NCI-H1048 (cell line): ENCODE data around the gene KIAA1328.
"Not testable (repeated sequence)": the region's sequence is repeated elsewhere in the genome, so short reads cannot be mapped to it uniquely, and the experiment has no call there.

Source experiments
- DNase-seq: peaks from one replicate; lab custom pipeline; 2025; lab: John Stamatoyannopoulos, UW

Gene KIAA1328

DNA sequence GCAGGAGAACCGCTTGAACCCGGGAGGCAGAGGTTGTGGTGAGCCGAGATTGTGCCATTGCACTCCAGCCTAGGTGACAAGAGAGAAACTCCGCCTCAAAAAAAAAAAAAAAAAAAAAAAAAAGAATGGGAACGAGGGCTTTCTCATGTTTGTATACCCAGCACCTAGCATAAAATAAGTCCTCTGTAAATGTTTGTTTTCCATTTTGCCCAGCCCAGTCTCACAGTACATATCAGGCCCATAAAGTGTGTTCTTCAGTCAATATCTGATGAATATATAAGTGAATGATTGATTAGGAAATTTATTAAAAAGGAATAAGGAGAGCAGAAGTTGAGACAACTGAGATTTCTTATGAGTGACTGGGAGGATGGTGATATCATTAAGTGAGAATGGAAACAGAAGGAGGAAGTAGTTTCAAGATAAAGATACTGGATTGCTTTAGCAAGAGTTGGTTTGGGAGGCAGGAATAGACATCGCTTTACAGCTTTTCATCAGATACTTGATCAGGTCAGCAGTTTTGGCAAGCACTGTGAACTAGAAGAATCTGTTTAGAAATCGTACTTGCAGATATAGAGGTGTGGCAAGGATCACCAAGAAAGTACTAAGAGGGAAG is 327.5 kb downstream of the KIAA1328 start:
- no peak for DNase-seq

DNA sequence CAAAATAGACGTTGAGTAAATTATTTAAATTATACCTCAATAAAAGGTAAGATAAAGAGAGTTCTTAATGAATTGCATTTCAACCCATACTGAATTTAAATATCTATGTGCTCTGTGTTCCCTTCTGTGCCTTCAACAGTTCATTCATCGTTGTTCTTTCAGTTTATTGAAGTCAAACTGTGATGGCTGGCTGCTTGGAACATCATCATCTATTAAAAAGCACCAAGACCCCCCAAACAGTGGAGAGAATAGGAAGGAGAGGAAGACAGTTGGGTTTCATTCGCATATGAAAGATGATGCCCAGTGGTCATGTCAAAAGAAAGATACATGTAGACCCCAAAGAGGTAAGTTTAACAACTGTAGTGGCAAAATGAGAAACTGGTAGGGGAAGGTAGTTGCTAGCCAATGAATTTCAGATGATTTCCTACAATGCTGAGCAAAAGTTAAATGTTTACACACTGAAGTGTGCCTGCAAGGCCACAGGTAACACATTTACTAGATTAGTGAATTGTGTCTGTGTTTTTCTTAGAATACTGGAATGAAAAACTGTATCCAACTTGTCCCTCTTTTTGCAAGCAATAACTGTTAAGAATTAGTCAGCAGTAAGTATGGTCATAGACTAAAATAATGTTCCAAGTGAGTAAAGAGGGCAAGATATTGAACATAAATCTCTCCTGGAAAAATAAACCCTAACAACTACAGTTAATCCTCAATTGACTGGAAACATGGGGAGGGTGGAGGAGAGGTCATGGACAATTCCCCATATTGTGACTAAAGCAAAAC is 331.3 kb downstream of the KIAA1328 start:
- DNase-seq: no peak

DNA sequence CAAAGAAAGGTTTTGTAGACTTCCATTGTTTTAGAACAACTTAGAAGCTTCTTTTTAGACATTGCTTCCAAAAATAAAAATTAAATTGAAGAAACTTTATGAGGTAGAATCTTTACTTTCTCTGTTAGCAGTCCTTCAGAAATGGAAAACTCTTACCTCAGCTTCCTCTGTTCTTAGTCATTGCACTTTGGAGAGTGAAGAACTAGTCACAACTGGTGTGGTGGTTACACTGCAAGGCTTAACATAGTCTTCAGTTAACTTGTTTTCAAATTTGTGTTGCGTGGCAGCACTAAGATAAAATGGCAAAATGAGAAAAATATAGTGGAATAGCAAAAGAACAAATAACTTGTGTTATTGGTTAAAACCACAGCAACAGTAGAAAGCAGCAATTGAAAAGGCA is 332.6 kb downstream of the KIAA1328 start:
- no peak for DNase-seq

DNA sequence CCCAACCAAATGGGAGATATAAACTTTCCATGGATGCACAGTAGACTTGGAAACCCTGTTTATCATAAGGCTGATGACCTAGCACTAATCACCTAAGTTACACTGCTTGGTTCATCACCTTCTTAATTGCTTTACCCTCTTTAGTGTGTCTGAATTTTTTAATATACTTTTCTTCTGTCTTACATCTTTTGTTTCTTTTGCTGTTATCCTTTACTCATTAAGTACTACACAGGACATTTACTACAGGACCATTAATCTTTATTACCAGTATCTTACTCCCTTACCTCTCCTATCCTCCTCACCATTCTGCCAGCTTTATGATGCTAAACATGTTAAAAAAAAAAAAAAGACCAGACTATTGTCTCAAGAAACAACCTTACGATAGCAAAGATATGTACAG is 333.6 kb downstream of the KIAA1328 start:
- DNase-seq: no peak

DNA sequence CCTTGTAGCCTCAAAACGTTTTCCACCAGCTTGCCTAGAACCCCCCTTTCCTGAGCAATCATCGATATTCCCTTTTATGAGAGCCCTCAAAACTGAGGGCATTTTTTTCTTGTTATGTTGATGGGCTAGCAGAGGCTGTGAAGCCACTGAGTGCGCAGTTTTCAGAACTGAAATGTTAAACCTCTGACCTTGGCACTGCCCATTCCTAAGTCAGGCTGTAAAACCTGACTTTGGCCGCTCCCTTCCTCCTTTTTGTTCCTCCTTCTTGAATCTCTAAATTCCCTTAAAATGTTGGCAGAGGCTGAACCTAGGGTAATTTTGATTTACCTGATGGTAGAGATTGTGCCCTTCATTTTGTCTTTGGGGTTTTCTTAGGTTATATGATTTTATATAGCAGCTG is 334.2 kb downstream of the KIAA1328 start:
- no peak for DNase-seq

DNA sequence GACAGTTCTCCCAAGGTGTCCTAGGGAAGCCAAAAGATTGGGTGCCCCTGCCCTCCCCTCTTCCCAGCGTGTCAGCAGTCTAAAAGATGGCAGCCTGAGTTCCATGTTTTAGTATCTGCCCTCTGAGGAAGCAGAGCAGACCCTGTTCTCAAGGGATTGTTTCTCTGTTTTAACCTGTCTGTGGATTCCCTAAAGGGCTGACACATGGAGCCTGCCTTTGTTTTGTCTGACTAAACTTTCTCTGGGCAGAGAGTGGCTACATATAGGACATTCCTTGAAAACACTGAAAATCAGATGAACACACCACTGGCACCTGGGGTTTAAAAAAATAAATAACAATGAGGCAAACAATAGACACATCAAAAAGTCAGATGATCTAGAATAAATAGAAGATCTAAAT is 337.6 kb downstream of the KIAA1328 start:
- no peak for DNase-seq

DNA sequence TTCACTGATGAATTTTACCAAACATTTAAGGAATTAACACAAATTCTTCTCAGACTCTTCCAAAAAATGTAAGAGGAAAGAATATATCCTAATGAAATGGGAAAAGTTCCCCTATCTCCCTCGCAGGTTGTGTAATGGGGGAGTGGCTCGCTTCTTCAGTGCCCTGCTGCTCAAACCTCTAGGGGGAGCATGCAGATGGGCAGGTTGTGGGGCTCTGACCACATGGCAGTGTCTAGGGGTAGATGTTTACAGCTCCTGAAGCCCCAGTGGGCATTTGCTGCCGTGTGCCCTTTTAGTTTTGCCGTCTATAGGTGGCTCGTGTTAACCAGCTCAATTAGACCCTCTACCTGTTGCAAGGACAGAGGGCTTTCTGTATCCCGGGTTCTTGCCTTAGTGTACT is 338.0 kb downstream of the KIAA1328 start:
- DNase-seq: not testable (repeated sequence)

DNA sequence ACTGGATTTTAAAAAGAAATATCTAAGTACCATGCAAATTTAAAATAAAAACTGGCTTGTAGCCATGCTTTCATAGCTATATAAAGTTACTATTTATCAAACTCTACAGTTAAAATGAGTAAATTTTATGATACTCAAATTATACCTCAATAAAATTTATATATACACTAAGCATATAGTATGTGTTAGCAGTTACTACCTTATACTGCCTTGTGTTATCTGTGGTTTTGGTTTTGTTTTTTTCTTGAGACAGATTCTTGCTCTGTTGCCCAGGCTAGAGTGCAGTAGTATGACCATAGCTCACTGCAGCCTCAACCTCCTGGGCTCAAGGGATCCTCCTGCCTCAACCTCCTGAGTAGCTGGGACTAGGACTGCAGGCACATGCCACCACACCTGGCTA is 342.1 kb downstream of the KIAA1328 start:
- no peak for DNase-seq

DNA sequence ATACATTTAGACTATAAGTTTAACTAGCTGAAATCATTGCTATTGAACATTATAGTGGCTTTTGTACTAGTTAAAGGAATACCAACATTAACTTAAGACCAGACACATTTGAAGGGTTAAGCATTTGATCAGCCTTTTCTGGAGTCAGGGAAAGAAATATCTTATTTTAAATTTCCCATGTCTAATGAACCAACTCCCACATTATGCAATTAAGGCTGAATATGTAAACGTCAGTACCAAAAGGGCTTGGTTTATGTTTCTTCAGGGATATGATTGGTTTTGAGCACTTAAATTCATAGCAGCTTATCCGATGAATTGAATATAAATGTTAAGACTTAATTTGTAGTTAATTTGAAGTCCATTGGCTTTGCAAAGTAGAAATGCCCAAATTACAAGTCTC is 344.5 kb downstream of the KIAA1328 start:
- no peak for DNase-seq

DNA sequence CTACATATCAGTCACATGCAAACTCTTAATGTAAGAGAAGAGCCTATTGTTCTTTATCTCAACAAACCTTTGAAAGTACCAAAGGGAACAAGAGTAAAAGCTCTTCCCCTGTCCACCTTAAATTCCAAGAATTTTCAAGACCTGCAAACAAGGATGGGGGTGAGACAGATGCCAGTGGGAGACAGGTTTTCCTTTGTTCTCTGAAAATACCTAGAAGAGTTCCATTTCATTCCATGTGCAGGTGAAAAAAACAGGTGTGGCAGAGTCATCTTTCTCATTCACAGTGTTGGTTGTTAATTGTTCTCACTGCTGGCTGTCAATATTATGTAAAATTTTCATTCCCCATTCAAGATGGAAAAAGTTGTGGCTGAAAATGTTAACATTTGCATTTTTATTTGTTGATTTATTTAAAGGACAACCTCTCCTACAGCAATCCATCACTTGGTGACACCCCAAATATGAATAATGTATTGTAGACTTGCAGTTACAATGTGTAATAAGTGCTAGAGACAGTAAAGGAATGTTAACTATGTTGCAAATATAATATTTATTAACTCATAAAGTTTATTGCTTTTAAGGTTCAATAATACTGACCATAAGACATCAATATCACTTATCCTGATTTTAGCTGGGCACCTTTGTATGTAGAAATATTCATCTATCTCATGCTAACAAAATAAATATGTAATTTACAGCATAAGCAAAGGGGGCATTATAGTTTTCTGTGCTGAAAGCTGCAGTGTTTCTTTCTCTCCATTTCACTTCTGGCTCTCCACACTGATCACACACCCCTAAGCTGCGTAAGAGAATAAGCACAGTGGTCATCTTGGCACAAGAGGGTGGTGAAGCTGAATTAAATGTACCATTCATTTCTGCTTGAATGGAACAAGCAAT is 347.0 kb downstream of the KIAA1328 start:
- DNase-seq: no peak

DNA sequence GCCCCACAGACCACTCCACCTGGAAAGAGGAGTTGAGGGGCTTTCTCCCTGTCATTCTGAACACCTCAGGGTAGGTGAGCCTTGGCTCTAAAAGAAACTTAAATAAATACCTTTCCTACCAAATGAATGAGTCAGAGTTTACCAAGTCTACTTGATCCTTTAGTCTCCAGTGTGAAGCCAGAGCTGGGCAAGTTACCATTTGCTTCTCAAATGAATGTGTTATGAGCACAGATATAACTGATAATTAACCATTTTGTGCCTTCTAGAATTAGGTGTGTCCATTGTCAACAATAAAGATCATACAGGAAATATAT is 347.7 kb downstream of the KIAA1328 start:
- DNase-seq: no peak

DNA sequence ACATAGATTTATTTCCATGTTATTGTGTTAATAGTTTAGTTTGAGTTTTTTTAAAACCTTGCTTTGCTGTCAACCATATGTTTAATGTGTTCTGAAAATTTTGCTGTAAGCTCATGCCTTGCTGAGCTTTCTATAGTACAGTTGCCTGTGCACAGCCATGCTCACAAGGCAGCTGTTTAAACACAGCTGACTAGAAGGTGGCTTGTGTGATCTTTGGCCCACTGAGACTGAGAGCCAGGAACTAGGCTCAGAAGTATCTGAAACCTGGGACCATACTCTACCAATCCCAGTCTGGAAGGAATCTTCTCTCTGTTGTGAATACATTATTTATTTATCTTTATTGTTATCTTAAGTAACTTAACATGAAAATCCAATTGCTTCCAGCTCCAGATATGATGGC is 350.5 kb downstream of the KIAA1328 start:
- no peak for DNase-seq

DNA sequence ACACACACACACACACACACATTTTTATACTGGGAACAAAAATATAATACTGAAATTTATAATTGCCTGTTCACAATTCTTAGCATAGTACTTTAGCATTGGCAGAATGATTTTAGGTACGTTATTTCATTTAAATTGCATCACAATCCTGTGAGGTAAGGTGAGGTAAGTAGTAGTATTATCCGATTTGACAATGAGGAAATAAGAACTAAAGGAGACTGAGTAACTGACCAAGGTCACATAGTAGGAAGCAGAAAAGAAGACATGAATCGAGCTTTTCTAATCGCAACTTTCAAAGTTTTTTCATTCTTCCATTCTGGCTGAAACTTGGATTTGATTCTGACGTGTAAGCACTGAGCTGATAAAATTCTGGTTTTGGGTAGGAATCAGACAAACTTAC is 351.2 kb downstream of the KIAA1328 start:
- DNase-seq: no peak

DNA sequence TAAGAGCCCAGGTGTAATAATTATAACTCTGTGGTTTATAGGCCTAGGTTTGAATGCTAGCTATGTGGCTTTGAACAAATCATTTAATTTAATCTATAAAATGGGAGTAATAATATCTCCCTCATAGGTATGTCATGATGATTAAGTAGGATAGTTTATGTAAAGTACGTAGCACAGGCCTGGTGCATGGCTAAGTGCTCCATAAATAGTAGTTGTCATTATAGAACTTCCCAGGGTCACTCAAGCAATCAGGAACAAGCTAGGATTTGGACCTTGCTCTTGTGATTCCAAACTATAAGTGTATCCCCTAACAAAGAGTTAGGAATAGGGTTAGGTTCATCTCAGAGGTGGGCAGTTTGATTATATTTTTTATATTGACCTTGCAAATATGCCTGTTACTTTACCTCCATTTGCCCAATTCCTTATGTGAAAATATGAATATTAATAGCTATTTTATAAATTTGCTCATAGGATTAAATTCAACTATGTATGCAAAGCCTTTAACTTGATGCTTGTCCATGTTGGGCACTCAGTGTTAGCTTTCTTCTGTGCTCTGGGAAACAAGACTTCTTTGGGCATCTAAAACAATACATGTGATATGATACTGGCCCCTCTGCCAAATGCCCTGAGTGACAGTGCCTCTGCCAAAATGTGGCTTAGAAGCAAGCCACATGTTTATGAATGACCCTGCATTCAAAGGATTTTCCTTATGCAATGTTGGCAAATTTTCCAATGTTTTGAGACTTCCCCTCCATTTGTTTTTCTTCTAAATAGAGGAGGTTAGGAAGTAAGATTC is 353.6 kb downstream of the KIAA1328 start:
- DNase-seq: no peak

DNA sequence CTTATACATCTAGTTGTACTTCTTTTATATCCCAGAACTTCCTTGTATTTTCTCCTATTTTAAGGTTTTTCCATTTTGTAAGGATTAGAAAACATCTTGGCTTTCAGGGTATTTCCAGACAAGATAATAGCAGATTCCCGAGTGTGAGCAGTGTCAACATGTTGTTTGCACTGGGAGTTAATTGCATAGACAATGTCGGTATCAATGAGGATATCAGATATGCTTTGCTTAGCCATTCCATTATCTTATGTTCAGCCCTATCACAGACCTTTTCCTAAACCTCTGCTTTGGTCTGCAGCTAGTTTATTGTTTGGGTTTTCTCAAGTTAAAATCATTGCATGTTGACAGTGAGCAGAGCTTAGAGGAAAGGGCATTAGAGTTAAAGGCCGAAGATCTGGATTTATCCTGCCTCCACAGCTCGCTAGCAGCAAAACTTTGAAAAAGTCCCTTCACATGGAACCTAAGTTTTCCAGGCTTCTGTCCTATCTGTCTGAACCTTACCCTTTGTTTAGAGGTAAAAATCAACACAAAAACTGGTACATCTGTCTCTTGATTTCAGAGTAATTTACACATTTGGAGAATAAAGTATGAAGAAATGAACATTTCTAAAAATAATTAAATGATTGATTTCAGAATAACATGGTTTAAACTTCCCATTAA is 355.4 kb downstream of the KIAA1328 start:
- no peak for DNase-seq

DNA sequence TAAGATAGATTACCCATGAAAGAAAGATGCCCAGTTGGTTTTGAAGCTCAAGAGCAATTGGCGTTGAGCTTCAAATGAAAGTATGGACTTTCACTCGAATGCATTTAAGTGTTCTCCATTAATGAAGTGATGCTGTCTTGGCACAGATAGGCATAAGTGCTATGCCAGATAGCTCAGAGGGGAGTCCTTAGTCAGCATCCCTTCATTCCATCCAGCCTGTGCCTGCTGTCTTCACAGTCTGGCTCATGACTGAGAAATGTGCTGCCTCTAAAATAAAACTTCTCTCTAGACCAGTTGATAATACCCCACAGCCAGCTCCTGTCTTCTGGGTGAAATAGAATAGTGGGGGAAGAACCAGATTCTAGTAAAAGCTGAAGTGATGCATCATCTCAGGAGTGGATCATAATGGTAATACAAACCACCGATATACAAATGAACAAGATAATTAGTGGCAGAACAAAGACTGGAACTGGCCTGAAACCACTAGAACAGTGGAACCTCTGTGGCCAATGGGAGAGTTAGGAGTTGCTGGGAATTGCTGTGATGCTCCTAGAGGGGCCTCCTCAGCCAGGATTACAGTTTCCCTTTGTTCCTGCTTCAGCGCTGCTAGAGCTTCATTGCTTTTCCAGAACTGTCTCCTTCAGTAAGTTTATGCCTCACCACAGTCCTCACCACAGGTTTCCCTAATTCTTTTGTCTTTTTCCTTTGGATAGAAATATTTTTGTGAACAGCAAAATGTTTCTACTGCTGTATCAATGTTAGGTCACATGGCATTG is 359.3 kb downstream of the KIAA1328 start:
- no peak for DNase-seq

DNA sequence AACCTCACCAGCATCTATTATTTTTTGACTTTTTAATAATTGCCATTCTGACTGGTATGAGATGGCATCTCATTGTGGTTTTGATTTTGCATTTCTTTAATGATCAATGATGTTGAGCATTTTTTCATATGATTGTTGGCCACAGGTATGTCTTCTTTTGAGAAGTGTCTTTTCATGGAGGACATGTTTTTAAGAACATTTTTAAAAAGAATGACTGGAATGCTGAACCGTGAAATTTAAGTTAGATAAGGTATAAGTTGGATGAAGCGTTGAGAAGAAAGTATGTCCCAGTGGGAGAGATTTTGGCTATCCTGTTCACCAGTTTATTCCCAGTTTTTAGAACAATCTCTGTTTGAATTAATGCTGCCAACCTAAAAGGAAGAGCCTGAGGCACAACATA is 370.8 kb downstream of the KIAA1328 start:
- no peak for DNase-seq

DNA sequence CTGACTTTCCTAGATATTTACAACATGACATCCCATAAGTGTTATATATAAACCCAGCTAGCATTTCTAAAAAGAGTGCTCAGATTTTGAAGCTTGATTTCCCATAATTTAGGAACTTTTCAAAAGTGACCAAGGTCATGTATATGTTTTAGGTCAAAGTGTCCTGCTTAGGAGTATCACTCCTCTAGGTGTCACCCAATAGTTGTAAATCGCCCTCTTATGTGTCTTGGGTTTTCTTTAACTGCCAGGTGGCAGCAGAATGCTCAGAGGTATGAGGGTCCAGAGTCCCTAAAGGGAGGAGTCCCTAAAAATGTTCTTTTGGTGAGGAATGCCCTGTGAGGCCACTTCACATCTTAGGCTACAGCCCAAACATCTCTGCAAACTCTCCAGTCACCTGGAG is 378.4 kb downstream of the KIAA1328 start:
- DNase-seq: no peak

DNA sequence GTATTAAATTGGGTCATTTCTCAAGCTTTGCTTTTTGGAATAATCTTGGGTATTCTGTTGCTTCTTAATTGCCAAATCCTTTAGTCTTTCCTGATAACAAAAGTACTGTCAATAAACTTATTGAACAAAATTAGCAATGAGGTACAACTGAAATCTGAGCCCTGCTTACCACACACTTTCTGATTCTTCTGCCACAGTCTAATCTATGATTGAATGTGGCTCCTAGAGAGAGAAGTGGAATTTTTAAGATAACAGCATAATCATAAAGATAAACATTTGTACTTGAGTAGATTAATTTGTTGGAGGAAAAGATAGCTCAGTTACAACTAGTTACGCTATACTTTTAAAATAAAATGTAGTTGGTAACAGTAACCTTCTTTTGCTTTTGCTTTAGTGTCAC is 381.9 kb downstream of the KIAA1328 start:
- DNase-seq: no peak

DNA sequence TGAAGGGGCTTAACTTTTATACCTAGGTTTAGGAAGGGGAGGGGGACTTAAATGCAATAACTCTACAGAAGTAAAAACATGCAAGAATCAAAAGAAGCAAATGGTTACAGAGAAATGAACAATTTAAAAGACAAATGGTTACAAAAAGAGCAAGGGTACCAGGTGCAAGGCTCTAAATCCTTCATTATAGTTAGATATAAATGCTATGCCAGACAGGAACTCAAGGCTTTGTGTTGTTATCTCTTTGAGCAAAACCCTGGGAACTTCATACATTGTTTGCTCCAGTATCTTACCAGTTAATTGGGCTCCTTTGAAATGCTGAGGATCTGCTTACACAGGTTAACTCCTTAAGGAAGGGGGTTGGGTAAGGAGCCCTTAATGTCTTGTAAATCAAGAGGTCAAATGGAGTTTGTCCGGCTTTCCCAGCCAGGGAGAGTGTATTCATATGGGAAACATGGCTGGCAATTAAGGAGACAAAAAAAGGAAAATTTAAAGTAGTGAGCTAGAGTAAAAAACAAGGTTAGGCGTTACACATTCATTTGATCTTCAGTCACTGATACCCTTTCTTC is 389.2 kb downstream of the KIAA1328 start:
- no peak for DNase-seq

DNA sequence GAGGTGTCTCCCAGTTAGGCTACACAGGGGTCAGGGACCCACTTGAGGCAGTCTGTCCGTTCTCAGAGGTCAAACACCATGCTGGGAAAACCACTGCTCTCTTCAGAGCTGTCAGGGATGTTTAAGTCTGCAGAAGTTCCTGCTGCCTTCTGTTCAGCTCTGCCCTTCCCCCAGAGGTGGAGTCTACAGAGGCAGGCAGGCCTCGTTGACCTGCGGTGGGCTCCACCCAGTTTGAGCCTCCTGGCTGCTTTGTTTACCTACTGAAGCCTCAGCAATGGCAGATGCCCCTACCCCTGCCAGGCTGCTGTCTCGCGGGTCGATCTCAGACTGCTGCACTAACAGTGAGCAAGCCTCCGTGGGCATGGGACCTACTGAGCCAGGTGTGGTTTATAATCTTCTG is 390.3 kb downstream of the KIAA1328 start:
- DNase-seq: no peak
